GM19193 (cell line): ENCODE data around the gene CDC42BPB.
A peak's percentile ranks its signal among the peaks of the same experiment; 100 is the strongest.

Experiments used
- POLR2A ChIP-seq: IDR thresholded peaks from 4 replicates; pipeline ENCODE4 v1.6.1; 2011; ENCODE audit not compliant: insufficient read depth, insufficient read length; ENCODE audit errors: extremely low read depth

CDC42BPB gene

GRCh38 chr14:102889615-102890014 lies 167.7 kb downstream of the CDC42BPB start:
- no peak for TF ChIP-seq POLR2A

- TF ChIP-seq POLR2A, result no peak
Observed at GRCh38 chr14:102888748-102889147, 168.6 kb downstream of the CDC42BPB start.

GRCh38 chr14:102885737-102886447 lies 171.5 kb downstream of the CDC42BPB start:
- TF ChIP-seq POLR2A, result peak; percentile 12

- no peak for TF ChIP-seq POLR2A
Observed at GRCh38 chr14:102883554-102883953, 173.8 kb downstream of the CDC42BPB start.

- no peak for TF ChIP-seq POLR2A
Observed at GRCh38 chr14:102883089-102883541, 174.2 kb downstream of the CDC42BPB start.
